Measurements from ENCODE around the gene ENTHD1. TPM values are rescaled to one million over a fixed set of nuclear protein-coding genes. Genes with fewer than 3 reads are reported as not detected.

ENTHD1 gene
- total and polyA plus RNA-seq, 9 of the 15 experiments (the other 6 are each of a cell fraction or from before 2014, with no cell fraction given), result 0.13 to 0.98 (median 0.35) TPM

- TF ChIP-seq TRIM24 (IDR thresholded peaks at IDR 0.05) (peak in 1 of 2 experiments; percentile 45; a peak in 1 of 4 replicates), TEAD1 (CRISPR knock-in tag; IDR thresholded peaks at IDR 0.05) (no peak), MIER1 (IDR thresholded peaks at IDR 0.05; ENCODE audit: low read depth) (no peak), ZNF785 (CRISPR knock-in tag; IDR thresholded peaks at IDR 0.05) (no peak), ZNF316 (IDR thresholded peaks at IDR 0.05) (peak; percentile 93), BRF1 (IDR thresholded peaks at IDR 0.05; ENCODE audit: borderline replicate concordance, extremely low read depth, insufficient read length) (no peak), CBFB (CRISPR knock-in tag; IDR thresholded peaks at IDR 0.05) (no peak), KLF16 (IDR thresholded peaks at IDR 0.05) (no peak), NFE2 (IDR thresholded peaks at IDR 0.05; ENCODE audit: low read depth) (peak; percentile 72), GTF2F1 (IDR thresholded peaks at IDR 0.05; ENCODE audit: low read depth, low read length) (no peak), RFX7 (CRISPR knock-in tag; IDR thresholded peaks at IDR 0.05) (no peak), TAF1 (IDR thresholded peaks at IDR 0.05; ENCODE audit: control insufficient read depth, extremely low read depth, insufficient read depth, low read length, severe bottlenecking) (no peak), TCF15 (CRISPR knock-in tag; IDR thresholded peaks at IDR 0.05) (no peak), FUS (optimal IDR thresholded peaks at IDR 0.05; ENCODE audit: low read depth, low read length) (no peak), HINFP (tag; conservative IDR thresholded peaks at IDR 0.05; ENCODE audit: low read depth) (no peak), RAD21 (CRISPR knock-in tag; conservative IDR thresholded peaks at IDR 0.05 in 1 of 2, IDR thresholded peaks at IDR 0.05 in 1 of 2) (no peak), ZNF263 (CRISPR knock-in tag; IDR thresholded peaks at IDR 0.05; ENCODE audit: borderline replicate concordance) (no peak), ZNF444 (CRISPR knock-in tag; IDR thresholded peaks at IDR 0.05) (no peak), PHB2 (IDR thresholded peaks at IDR 0.05; ENCODE audit: low read depth) (no peak), JUN (IDR thresholded peaks at IDR 0.05; ENCODE audit: borderline replicate concordance, low read depth, low read length) (no peak), JUN (CRISPR knock-in tag; IDR thresholded peaks at IDR 0.05; ENCODE audit: borderline replicate concordance) (no peak), CBX3 (IDR thresholded peaks at IDR 0.05; ENCODE audit: borderline replicate concordance in 1 of 2, low read length in 2 of 2) (peak in 1 of 2 experiments; percentile 52; a peak in 1 of 3 replicates), ATF3 (IDR thresholded peaks at IDR 0.05) (no peak), ATF3 (CRISPR knock-in tag; conservative IDR thresholded peaks at IDR 0.05) (no peak), TFAM (CRISPR knock-in tag; conservative IDR thresholded peaks at IDR 0.05) (no peak), ZNF184 (CRISPR knock-in tag; IDR thresholded peaks at IDR 0.05) (no peak)
These were observed 154.1 kb downstream of the ENTHD1 start (continued) for GRCh38 chr22:39739338-39740027.

Data from K562 (cell line).